Measurements from ENCODE around the gene SKAP1. TPM values are rescaled to one million over a fixed set of nuclear protein-coding genes. Genes with fewer than 3 reads are reported as not detected.

SKAP1 gene
- total RNA-seq, 2 experiments from 2014 or later = 1.2 TPM; not detected in 1

GRCh38 chr17:48184721-48185120 is 245.3 kb downstream of the SKAP1 start:
- no peaks in the 10 kb centered on the region for H3K36me3 ChIP-seq (ENCODE audit: insufficient read depth, low read length)
- no peaks in the 10 kb centered on the region for H3K9me2 ChIP-seq (ENCODE audit: insufficient read depth, low read length)
- no peak overlapping the region for H3K4me3 ChIP-seq (ENCODE audit: low read depth, low read length, poor library complexity, severe bottlenecking)
- no peak overlapping the region for H2AFZ ChIP-seq (ENCODE audit: low read length)
- H3K4me1 ChIP-seq (ENCODE audit: insufficient read depth, low read length, poor library complexity, severe bottlenecking) = no peaks in the 10 kb centered on the region
- intact Hi-C loops (cut with micrococcal nuclease; ENCODE audit: unreplicated experiment) = no loop called here
- H3K4me2 ChIP-seq (ENCODE audit: low read length) = no peak overlapping the region
- POLR2A ChIA-PET = no interaction called here
- CTCF ChIA-PET (ENCODE audit: unreplicated experiment) = no interaction called here
- DNase-seq (ENCODE audit: low spot score) = no peak
- no peaks in the 10 kb centered on the region for H3K9me3 ChIP-seq (ENCODE audit: low read length)
- no peaks in the 10 kb centered on the region for H4K20me1 ChIP-seq (ENCODE audit: insufficient read depth, low read length)
- BruUV-seq (replicated peaks) = no TSS peak
- H3K79me2 ChIP-seq (ENCODE audit: insufficient read depth, low read depth, low read length) = no peaks in the 10 kb centered on the region
- TF ChIP-seq CTCF (conservative IDR thresholded peaks at IDR 0.05; ENCODE audit: low read length) = no peak
- TF ChIP-seq EZH2phosphoT487 (IDR thresholded peaks at IDR 0.05; ENCODE audit: borderline replicate concordance, low read depth, low read length) = no peak
- H3K27ac ChIP-seq (ENCODE audit: low read depth, low read length, poor library complexity, severe bottlenecking) = no peak overlapping the region

GRCh38 chr17:48181653-48182052 is 248.4 kb downstream of the SKAP1 start:
- Histone ChIP-seq H2AFZ (ENCODE audit: low read length) (no peak overlapping the region), H3K27ac (ENCODE audit: low read depth, low read length, poor library complexity, severe bottlenecking) (no peak overlapping the region), H3K4me1 (ENCODE audit: insufficient read depth, low read length, poor library complexity, severe bottlenecking) (no peaks in the 10 kb centered on the region), H3K4me3 (ENCODE audit: low read depth, low read length, poor library complexity, severe bottlenecking) (no peak overlapping the region), H3K9me2 (ENCODE audit: insufficient read depth, low read length) (no peaks in the 10 kb centered on the region), H3K4me2 (ENCODE audit: low read length) (no peak overlapping the region), H4K20me1 (ENCODE audit: insufficient read depth, low read length) (no peaks in the 10 kb centered on the region), H3K36me3 (ENCODE audit: insufficient read depth, low read length) (no peaks in the 10 kb centered on the region), H3K9me3 (ENCODE audit: low read length) (no peaks in the 10 kb centered on the region), H3K79me2 (ENCODE audit: insufficient read depth, low read depth, low read length) (no peaks in the 10 kb centered on the region)
- no peak for DNase-seq (ENCODE audit: low spot score)
- ChIA-PET POLR2A (no interaction called here), CTCF (ENCODE audit: unreplicated experiment) (no interaction called here)
- TF ChIP-seq CTCF (conservative IDR thresholded peaks at IDR 0.05; ENCODE audit: low read length) (peak; percentile 50), EZH2phosphoT487 (IDR thresholded peaks at IDR 0.05; ENCODE audit: borderline replicate concordance, low read depth, low read length) (no peak)
- intact Hi-C loops (cut with micrococcal nuclease; ENCODE audit: unreplicated experiment) = no loop called here
- BruUV-seq (replicated peaks) = no TSS peak

GRCh38 chr17:48180842-48181629 is 249.0 kb downstream of the SKAP1 start:
- H3K9me2 ChIP-seq (ENCODE audit: insufficient read depth, low read length) = no peaks in the 10 kb centered on the region
- H2AFZ ChIP-seq (ENCODE audit: low read length) = no peak overlapping the region
- ChIA-PET POLR2A (no interaction called here), CTCF (ENCODE audit: unreplicated experiment) (no interaction called here)
- H3K79me2 ChIP-seq (ENCODE audit: insufficient read depth, low read depth, low read length) = no peaks in the 10 kb centered on the region
- intact Hi-C loops (cut with micrococcal nuclease; ENCODE audit: unreplicated experiment) = no loop called here
- no TSS peak for BruUV-seq (replicated peaks)
- H3K4me1 ChIP-seq (ENCODE audit: insufficient read depth, low read length, poor library complexity, severe bottlenecking) = no peaks in the 10 kb centered on the region
- no peaks in the 10 kb centered on the region for H3K36me3 ChIP-seq (ENCODE audit: insufficient read depth, low read length)
- H3K4me2 ChIP-seq (ENCODE audit: low read length) = no peak overlapping the region
- H3K4me3 ChIP-seq (ENCODE audit: low read depth, low read length, poor library complexity, severe bottlenecking) = no peak overlapping the region
- TF ChIP-seq CTCF (conservative IDR thresholded peaks at IDR 0.05; ENCODE audit: low read length) = no peak
- TF ChIP-seq EZH2phosphoT487 (IDR thresholded peaks at IDR 0.05; ENCODE audit: borderline replicate concordance, low read depth, low read length) = no peak
- no peaks in the 10 kb centered on the region for H4K20me1 ChIP-seq (ENCODE audit: insufficient read depth, low read length)
- no peak for DNase-seq (ENCODE audit: low spot score)
- no peaks in the 10 kb centered on the region for H3K9me3 ChIP-seq (ENCODE audit: low read length)
- H3K27ac ChIP-seq (ENCODE audit: low read depth, low read length, poor library complexity, severe bottlenecking) = no peak overlapping the region

Data from OCI-LY7 (cell line).